Body of pancreas (tissue), 4 donors: ENCODE data around the gene ITPRID1. TPM values are rescaled to one million over a fixed set of nuclear protein-coding genes. Genes with fewer than 3 reads are reported as not detected.

Source experiments
- ATAC-seq: fragments of 150-250 bp; one replicate; pipeline ENCODE4 v1.9.1; 2016
- DNase-seq, 4 donors: peaks; one replicate each; pipeline ENCODE4 v3.0.0-alpha.2; 2019
- H3K27ac ChIP-seq, 4 donors: fragments of 200-600 bp; sonication (generic); 1 replicate in 3 of 4; 2 replicates in 1 of 4; pipeline versions ENCODE4 v1.5.1 to v1.6.1; 2016 to 2019; ENCODE audit warnings: mild to moderate bottlenecking in 1 of 4, mixed read lengths in 1 of 4, moderate library complexity in 1 of 4
- H3K27me3 ChIP-seq, 2 donors: fragments of 200-600 bp; sonication (generic); one replicate each; pipeline ENCODE4 v1.6.0; 2016; ENCODE audit warnings: mild to moderate bottlenecking in 1 of 2
- H3K36me3 ChIP-seq, 2 donors: fragments of 200-600 bp; sonication (generic); replicated peaks in 1 of 2; 2 replicates each; pipeline ENCODE4 v1.5.1; 2016; ENCODE audit warnings: low read depth in 2 of 2; ENCODE audit not compliant: insufficient read depth in 1 of 2
- H3K4me1 ChIP-seq: fragments of 200-600 bp; sonication (generic); one replicate; pipeline ENCODE4 v1.6.0; 2016
- H3K4me3 ChIP-seq, 2 donors: fragments of 200-600 bp; sonication (generic); 1 replicate in 1 of 2; 2 replicates in 1 of 2; pipeline ENCODE4 v1.5.1; 2016 to 2019
- H3K9me3 ChIP-seq, 3 donors: fragments of 200-600 bp; sonication (generic); 1 replicate in 2 of 3; 2 replicates in 1 of 3; pipeline ENCODE4 v1.5.1; 2016
- CTCF ChIP-seq, 7 experiments: fragments of 450-650 bp in 4 of 7; fragments of 200-600 bp in 3 of 7; sonication (generic) in 3 of 7; IDR thresholded peaks; one replicate each; pipeline ENCODE4 v1.5.1; 2016 to 2019; ENCODE audit warnings: antibody characterized with exemption in 7 of 7
- POLR2A ChIP-seq, 3 donors: fragments of 450-650 bp; IDR thresholded peaks; one replicate each; pipeline ENCODE4 v1.6.1; 2016; ENCODE audit warnings: antibody characterized with exemption in 3 of 3, mild to moderate bottlenecking in 2 of 3
- WGBS, 2 donors: methylation state at CpG; one replicate each; pipeline ENCODE4 v1.1.5; 2017; 5-methylcytosine and 5-hydroxymethylcytosine counted together
- intact Hi-C: fragments of 100-400 bp; cut with DNase I; formaldehyde crosslinking; loops from one replicate; pipeline ENCODE4 v1.15.1; 2023
- total RNA-seq, 2 donors: library from RNA; depleted of rRNA; stranded (reverse); fragments of >200 nt; gene quantifications; one replicate each; pipeline ENCODE4 v1.1.0, GENCODE V29; 2016

Gene ITPRID1
- total RNA-seq, 2 donors from 2014 or later = not detected

- Histone ChIP-seq H3K36me3 (no peaks in the 10 kb centered on the region), H3K4me3 (no peak overlapping the region), H3K27ac (no peak overlapping the region), H3K9me3 (no peaks in the 10 kb centered on the region), H3K4me1 (peaks cover 9% of the 10 kb centered on the region), H3K27me3 (no peaks in the 10 kb centered on the region)
- no peak for DNase-seq
- 62 to 81% methylated on average over 1 of the region's 1 CpG for WGBS, 2 donors
- TF ChIP-seq CTCF (IDR thresholded peaks at IDR 0.05) = no peak
- no peak for TF ChIP-seq POLR2A (IDR thresholded peaks at IDR 0.05)
- intact Hi-C loops = no loop called here
- no peak for ATAC-seq
Observed at GRCh38 chr7:31475368-31475767, 38.5 kb upstream of the ITPRID1 start.

- ATAC-seq = no peak
- no peak overlapping the region for H3K4me3 ChIP-seq
- intact Hi-C loops = no loop called here
- H3K27ac ChIP-seq = no peak overlapping the region
- 66 to 67% methylated on average over 7 of the region's 7 CpGs for WGBS, 2 donors
- H3K9me3 ChIP-seq = no peaks in the 10 kb centered on the region
- TF ChIP-seq POLR2A (IDR thresholded peaks at IDR 0.05) (no peak), CTCF (IDR thresholded peaks at IDR 0.05) (no peak)
- no peak for DNase-seq
- no peaks in the 10 kb centered on the region for H3K27me3 ChIP-seq
- no peaks in the 10 kb centered on the region for H3K36me3 ChIP-seq
- H3K4me1 ChIP-seq = peaks cover 9% of the 10 kb centered on the region
Observed at GRCh38 chr7:31476073-31476745, 37.7 kb upstream of the ITPRID1 start.

GRCh38 chr7:31476941-31477677 lies 36.8 kb upstream of the ITPRID1 start:
- no peak overlapping the region for H3K27ac ChIP-seq
- ATAC-seq (no peak), DNase-seq (no peak)
- peaks cover 9% of the 10 kb centered on the region for H3K4me1 ChIP-seq
- intact Hi-C loops = no loop called here
- no peaks in the 10 kb centered on the region for H3K36me3 ChIP-seq
- 91 to 92% methylated on average over 11 of the region's 11 CpGs for WGBS, 2 donors
- no peaks in the 10 kb centered on the region for H3K9me3 ChIP-seq
- H3K27me3 ChIP-seq = no peaks in the 10 kb centered on the region
- TF ChIP-seq CTCF (IDR thresholded peaks at IDR 0.05) (no peak), POLR2A (IDR thresholded peaks at IDR 0.05) (no peak)
- no peak overlapping the region for H3K4me3 ChIP-seq

GRCh38 chr7:31478018-31478417 lies 35.9 kb upstream of the ITPRID1 start:
- intact Hi-C loops = no loop called here
- no peak overlapping the region for H3K4me3 ChIP-seq
- 37 to 41% methylated on average over 3 of the region's 3 CpGs for WGBS, 2 donors
- no peaks in the 10 kb centered on the region for H3K27me3 ChIP-seq
- no peak overlapping the region for H3K27ac ChIP-seq
- DNase-seq (no peak), ATAC-seq (no peak)
- no peaks in the 10 kb centered on the region for H3K9me3 ChIP-seq
- TF ChIP-seq POLR2A (IDR thresholded peaks at IDR 0.05) (no peak), CTCF (IDR thresholded peaks at IDR 0.05) (no peak)
- H3K4me1 ChIP-seq = peaks cover 9% of the 10 kb centered on the region
- no peaks in the 10 kb centered on the region for H3K36me3 ChIP-seq
